ENCODE results near the gene TMPRSS7. TPM values are rescaled to one million over a fixed set of nuclear protein-coding genes. Genes with fewer than 3 reads are reported as not detected.

TMPRSS7 gene
- polyA plus RNA-seq, 1 donor, result 0.48 TPM

- Histone ChIP-seq H3K36me3 (ENCODE audit: control insufficient read depth, insufficient read depth, low read length) (no peaks in the 10 kb centered on the region), H3K4me3 (ENCODE audit: low read length) (no peak overlapping the region), H3K27me3 (ENCODE audit: control insufficient read depth, insufficient read depth, low read length) (no peaks in the 10 kb centered on the region), H3K9me3 (ENCODE audit: control insufficient read depth, low read depth, low read length) (no peaks in the 10 kb centered on the region), H3K4me1 (ENCODE audit: control insufficient read depth, insufficient read depth, low read length) (peaks cover 22% of the 10 kb centered on the region), H3K27ac (ENCODE audit: low read length) (no peak overlapping the region)
- WGBS (ENCODE audit: insufficient coverage, low lambda C conversion rate), result no CpG with 5 or more reads among the region's 2 CpGs
- DNase-seq, result no peak
Measured at GRCh38 chr3:112095731-112096130, 61.2 kb downstream of the TMPRSS7 start.

- no peak overlapping the region for H3K27ac ChIP-seq (ENCODE audit: low read length)
- 0% methylated on average over 1 of the region's 2 CpGs for WGBS (ENCODE audit: insufficient coverage, low lambda C conversion rate)
Measured at GRCh38 chr3:112096176-112096575, 61.6 kb downstream of the TMPRSS7 start.

GRCh38 chr3:112097378-112097777 is 62.8 kb downstream of the TMPRSS7 start:
- H3K36me3 ChIP-seq (ENCODE audit: control insufficient read depth, insufficient read depth, low read length), result no peaks in the 10 kb centered on the region
- DNase-seq, result peak; percentile 90 to 95
- H3K4me1 ChIP-seq (ENCODE audit: control insufficient read depth, insufficient read depth, low read length), result peaks cover 15% of the 10 kb centered on the region
- H3K27ac ChIP-seq (ENCODE audit: low read length), result peak overlapping the region; percentile 57
- H3K27me3 ChIP-seq (ENCODE audit: control insufficient read depth, insufficient read depth, low read length), result no peaks in the 10 kb centered on the region
- no peaks in the 10 kb centered on the region for H3K9me3 ChIP-seq (ENCODE audit: control insufficient read depth, low read depth, low read length)
- no peak overlapping the region for H3K4me3 ChIP-seq (ENCODE audit: low read length)
- 66% methylated on average over 2 of the region's 4 CpGs for WGBS (ENCODE audit: insufficient coverage, low lambda C conversion rate)

More at GRCh38 chr3:112096176-112096575, 61.6 kb downstream of the TMPRSS7 start:
- no peak overlapping the region for H3K4me3 ChIP-seq (ENCODE audit: low read length)
- peaks cover 18% of the 10 kb centered on the region for H3K4me1 ChIP-seq (ENCODE audit: control insufficient read depth, insufficient read depth, low read length)
- peak in 1 of 2 donors; percentile 46 for DNase-seq
- H3K9me3 ChIP-seq (ENCODE audit: control insufficient read depth, low read depth, low read length), result no peaks in the 10 kb centered on the region
- no peaks in the 10 kb centered on the region for H3K27me3 ChIP-seq (ENCODE audit: control insufficient read depth, insufficient read depth, low read length)
- no peaks in the 10 kb centered on the region for H3K36me3 ChIP-seq (ENCODE audit: control insufficient read depth, insufficient read depth, low read length)

GRCh38 chr3:112101916-112102315 is 67.4 kb downstream of the TMPRSS7 start:
- Histone ChIP-seq H3K27ac (ENCODE audit: low read length) (no peak overlapping the region), H3K36me3 (ENCODE audit: control insufficient read depth, insufficient read depth, low read length) (peaks cover 2% of the 10 kb centered on the region), H3K9me3 (ENCODE audit: control insufficient read depth, low read depth, low read length) (no peaks in the 10 kb centered on the region), H3K27me3 (ENCODE audit: control insufficient read depth, insufficient read depth, low read length) (no peaks in the 10 kb centered on the region), H3K4me1 (ENCODE audit: control insufficient read depth, insufficient read depth, low read length) (peaks cover 6% of the 10 kb centered on the region), H3K4me3 (ENCODE audit: low read length) (no peak overlapping the region)
- no CpG with 5 or more reads among the region's 2 CpGs for WGBS (ENCODE audit: insufficient coverage, low lambda C conversion rate)
- DNase-seq, result no peak

GRCh38 chr3:112104774-112105173 is 70.2 kb downstream of the TMPRSS7 start:
- H3K9me3 ChIP-seq (ENCODE audit: control insufficient read depth, low read depth, low read length), result no peaks in the 10 kb centered on the region
- 80% methylated on average over 1 of the region's 2 CpGs for WGBS (ENCODE audit: insufficient coverage, low lambda C conversion rate)
- H3K36me3 ChIP-seq (ENCODE audit: control insufficient read depth, insufficient read depth, low read length), result peaks cover 2% of the 10 kb centered on the region
- H3K4me3 ChIP-seq (ENCODE audit: low read length), result no peak overlapping the region
- no peaks in the 10 kb centered on the region for H3K27me3 ChIP-seq (ENCODE audit: control insufficient read depth, insufficient read depth, low read length)
- H3K27ac ChIP-seq (ENCODE audit: low read length), result no peak overlapping the region
- no peaks in the 10 kb centered on the region for H3K4me1 ChIP-seq (ENCODE audit: control insufficient read depth, insufficient read depth, low read length)
- DNase-seq, result no peak

GRCh38 chr3:112109322-112109721 is 74.8 kb downstream of the TMPRSS7 start:
- Histone ChIP-seq H3K27me3 (ENCODE audit: control insufficient read depth, insufficient read depth, low read length) (no peaks in the 10 kb centered on the region), H3K9me3 (ENCODE audit: control insufficient read depth, low read depth, low read length) (no peaks in the 10 kb centered on the region), H3K4me1 (ENCODE audit: control insufficient read depth, insufficient read depth, low read length) (no peaks in the 10 kb centered on the region), H3K4me3 (ENCODE audit: low read length) (no peak overlapping the region), H3K27ac (ENCODE audit: low read length) (no peak overlapping the region), H3K36me3 (ENCODE audit: control insufficient read depth, insufficient read depth, low read length) (peaks cover 5% of the 10 kb centered on the region)
- DNase-seq, result peak in 1 of 2 donors; percentile 23
- no CpG with 5 or more reads among the region's 5 CpGs for WGBS (ENCODE audit: insufficient coverage, low lambda C conversion rate)

GRCh38 chr3:112111785-112112402 is 77.4 kb downstream of the TMPRSS7 start:
- Histone ChIP-seq H3K9me3 (ENCODE audit: control insufficient read depth, low read depth, low read length) (no peaks in the 10 kb centered on the region), H3K27ac (ENCODE audit: low read length) (no peak overlapping the region), H3K27me3 (ENCODE audit: control insufficient read depth, insufficient read depth, low read length) (no peaks in the 10 kb centered on the region), H3K36me3 (ENCODE audit: control insufficient read depth, insufficient read depth, low read length) (peaks cover 3% of the 10 kb centered on the region), H3K4me3 (ENCODE audit: low read length) (no peak overlapping the region), H3K4me1 (ENCODE audit: control insufficient read depth, insufficient read depth, low read length) (no peaks in the 10 kb centered on the region)
- peak; percentile 39 to 51 for DNase-seq
- WGBS (ENCODE audit: insufficient coverage, low lambda C conversion rate), result no CpG with 5 or more reads among the region's 3 CpGs

- no peak overlapping the region for H3K27ac ChIP-seq (ENCODE audit: low read length)
- peaks cover 3% of the 10 kb centered on the region for H3K36me3 ChIP-seq (ENCODE audit: control insufficient read depth, insufficient read depth, low read length)
- H3K27me3 ChIP-seq (ENCODE audit: control insufficient read depth, insufficient read depth, low read length), result no peaks in the 10 kb centered on the region
- WGBS (ENCODE audit: insufficient coverage, low lambda C conversion rate), result no CpG with 5 or more reads among the region's 6 CpGs
- H3K4me1 ChIP-seq (ENCODE audit: control insufficient read depth, insufficient read depth, low read length), result no peaks in the 10 kb centered on the region
- no peak for DNase-seq
- no peak overlapping the region for H3K4me3 ChIP-seq (ENCODE audit: low read length)
- H3K9me3 ChIP-seq (ENCODE audit: control insufficient read depth, low read depth, low read length), result no peaks in the 10 kb centered on the region
Measured at GRCh38 chr3:112114576-112115160, 80.1 kb downstream of the TMPRSS7 start.

GRCh38 chr3:112115161-112115739 is 80.7 kb downstream of the TMPRSS7 start:
- no peak overlapping the region for H3K27ac ChIP-seq (ENCODE audit: low read length)
- 100% methylated on average over 1 of the region's 6 CpGs for WGBS (ENCODE audit: insufficient coverage, low lambda C conversion rate)
- peaks cover 3% of the 10 kb centered on the region for H3K36me3 ChIP-seq (ENCODE audit: control insufficient read depth, insufficient read depth, low read length)
- H3K9me3 ChIP-seq (ENCODE audit: control insufficient read depth, low read depth, low read length), result no peaks in the 10 kb centered on the region
- no peak for DNase-seq
- H3K27me3 ChIP-seq (ENCODE audit: control insufficient read depth, insufficient read depth, low read length), result no peaks in the 10 kb centered on the region
- no peak overlapping the region for H3K4me3 ChIP-seq (ENCODE audit: low read length)
- no peaks in the 10 kb centered on the region for H3K4me1 ChIP-seq (ENCODE audit: control insufficient read depth, insufficient read depth, low read length)

GRCh38 chr3:112115806-112116383 is 81.4 kb downstream of the TMPRSS7 start:
- DNase-seq, result no peak
- no peaks in the 10 kb centered on the region for H3K9me3 ChIP-seq (ENCODE audit: control insufficient read depth, low read depth, low read length)
- H3K27ac ChIP-seq (ENCODE audit: low read length), result no peak overlapping the region
- peaks cover 3% of the 10 kb centered on the region for H3K36me3 ChIP-seq (ENCODE audit: control insufficient read depth, insufficient read depth, low read length)
- 83% methylated on average over 2 of the region's 6 CpGs for WGBS (ENCODE audit: insufficient coverage, low lambda C conversion rate)
- H3K4me1 ChIP-seq (ENCODE audit: control insufficient read depth, insufficient read depth, low read length), result no peaks in the 10 kb centered on the region
- no peak overlapping the region for H3K4me3 ChIP-seq (ENCODE audit: low read length)
- no peaks in the 10 kb centered on the region for H3K27me3 ChIP-seq (ENCODE audit: control insufficient read depth, insufficient read depth, low read length)

All from large intestine (tissue), 3 donors.